Right lobe of liver (tissue), 4 donors: ENCODE results near the gene TNRC18.

Experiments
- POLR2A ChIP-seq: fragments of 450-650 bp; IDR thresholded peaks from one replicate; pipeline ENCODE4 v1.6.1; 2017; ENCODE audit warnings: antibody characterized with exemption, mild to moderate bottlenecking
- TF ChIP-seq, protein P1 (sequence below), 4 donors: fragments of 200-600 bp in 3 of 4; fragments of 450-650 bp in 1 of 4; IDR thresholded peaks; one replicate each; pipeline versions ENCODE4 v1.5.1 to v1.8.0; 2016 to 2022; ENCODE audit warnings: antibody characterized with exemption in 4 of 4, mild to moderate bottlenecking in 2 of 4
- donor health status: DM: no; HTN: no; CAD: no.
- donor health status: DM: no; HTN: no; CAD: no.
- donor health status: DM: no; HTN: yes; CAD: no.

DNA sequence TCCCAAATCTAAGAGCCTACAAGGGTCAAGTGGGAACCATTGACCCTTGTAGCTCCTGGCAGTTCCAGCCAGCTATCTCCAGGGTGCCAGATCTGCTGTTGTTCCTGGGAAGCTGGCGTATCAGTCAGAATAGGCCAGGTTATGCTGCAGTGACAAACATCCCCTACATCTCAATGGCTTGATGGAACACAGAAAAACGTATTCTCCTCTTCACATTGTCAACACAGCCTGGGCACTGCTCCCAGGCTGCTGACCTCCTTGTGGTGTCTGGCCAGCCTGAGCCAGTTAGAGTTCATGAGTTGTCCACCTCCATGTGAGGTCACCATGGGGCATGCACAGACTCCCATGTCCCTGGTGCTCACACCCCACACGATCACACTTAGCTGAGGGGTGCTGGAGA lies 9.5 kb upstream of the TNRC18 start:
- TF ChIP-seq, protein P1, sequence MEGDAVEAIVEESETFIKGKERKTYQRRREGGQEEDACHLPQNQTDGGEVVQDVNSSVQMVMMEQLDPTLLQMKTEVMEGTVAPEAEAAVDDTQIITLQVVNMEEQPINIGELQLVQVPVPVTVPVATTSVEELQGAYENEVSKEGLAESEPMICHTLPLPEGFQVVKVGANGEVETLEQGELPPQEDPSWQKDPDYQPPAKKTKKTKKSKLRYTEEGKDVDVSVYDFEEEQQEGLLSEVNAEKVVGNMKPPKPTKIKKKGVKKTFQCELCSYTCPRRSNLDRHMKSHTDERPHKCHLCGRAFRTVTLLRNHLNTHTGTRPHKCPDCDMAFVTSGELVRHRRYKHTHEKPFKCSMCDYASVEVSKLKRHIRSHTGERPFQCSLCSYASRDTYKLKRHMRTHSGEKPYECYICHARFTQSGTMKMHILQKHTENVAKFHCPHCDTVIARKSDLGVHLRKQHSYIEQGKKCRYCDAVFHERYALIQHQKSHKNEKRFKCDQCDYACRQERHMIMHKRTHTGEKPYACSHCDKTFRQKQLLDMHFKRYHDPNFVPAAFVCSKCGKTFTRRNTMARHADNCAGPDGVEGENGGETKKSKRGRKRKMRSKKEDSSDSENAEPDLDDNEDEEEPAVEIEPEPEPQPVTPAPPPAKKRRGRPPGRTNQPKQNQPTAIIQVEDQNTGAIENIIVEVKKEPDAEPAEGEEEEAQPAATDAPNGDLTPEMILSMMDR (IDR thresholded peaks at IDR 0.05): no peak
- no peak for TF ChIP-seq POLR2A
